Kidney epithelial cell (primary cell): ENCODE measurements around the gene CDON. TPM values are rescaled to one million over a fixed set of nuclear protein-coding genes. Genes with fewer than 3 reads are reported as not detected.
A peak's percentile ranks its signal among the peaks of the same experiment; 100 is the strongest.

Source experiments
- DNase-seq: peaks from one replicate; pipeline ENCODE4 v3.0.0-alpha.2; 2010; ENCODE audit warnings: low read depth
- H3K27me3 ChIP-seq: 2 replicates; pipeline ENCODE4 v1.6.0; 2011; ENCODE audit warnings: low read length; ENCODE audit not compliant: control insufficient read depth, insufficient read depth
- H3K36me3 ChIP-seq: 2 replicates; pipeline ENCODE4 v1.5.1; 2011; ENCODE audit warnings: low read length; ENCODE audit not compliant: control insufficient read depth, insufficient read depth
- H3K4me3 ChIP-seq: 2 replicates; pipeline ENCODE4 v1.5.1; 2011; ENCODE audit warnings: low read depth, mild to moderate bottlenecking, control low read depth, low read length
- CTCF ChIP-seq: IDR thresholded peaks from 2 replicates; pipeline ENCODE4 v1.5.1; 2011; ENCODE audit warnings: mild to moderate bottlenecking, moderate library complexity, low read length, control low read depth, inconsistent platforms; ENCODE audit not compliant: insufficient read depth, poor library complexity, severe bottlenecking
- total RNA-seq: library from RNA; depleted of rRNA; stranded (reverse); fragments of >200 nt; gene quantifications from 2 replicates; pipeline ENCODE4 v1.2.3, GENCODE V29; 2015

The CDON gene
- total RNA-seq, 1 donor from 2014 or later: 10.4 TPM

- TF ChIP-seq CTCF: no peak
- Histone ChIP-seq H3K36me3 (no peaks in the 10 kb centered on the region), H3K27me3 (no peaks in the 10 kb centered on the region), H3K4me3 (no peak overlapping the region)
- DNase-seq: no peak
Measured at GRCh38 chr11:126012852-126013251, 49.8 kb downstream of the CDON start.

- no peak for TF ChIP-seq CTCF
- no peaks in the 10 kb centered on the region for H3K36me3 ChIP-seq
- H3K4me3 ChIP-seq: no peak overlapping the region
- no peaks in the 10 kb centered on the region for H3K27me3 ChIP-seq
- no peak for DNase-seq
Measured at GRCh38 chr11:126011754-126012153, 50.9 kb downstream of the CDON start.

GRCh38 chr11:126011265-126011664 lies 51.4 kb downstream of the CDON start:
- TF ChIP-seq CTCF: no peak
- Histone ChIP-seq H3K4me3 (no peak overlapping the region), H3K36me3 (no peaks in the 10 kb centered on the region), H3K27me3 (no peaks in the 10 kb centered on the region)
- no peak for DNase-seq

- DNase-seq: no peak
- no peaks in the 10 kb centered on the region for H3K27me3 ChIP-seq
Measured at GRCh38 chr11:126008956-126009355, 53.7 kb downstream of the CDON start.

GRCh38 chr11:126007238-126007637 lies 55.4 kb downstream of the CDON start:
- Histone ChIP-seq H3K36me3 (no peaks in the 10 kb centered on the region), H3K4me3 (no peak overlapping the region), H3K27me3 (no peaks in the 10 kb centered on the region)
- TF ChIP-seq CTCF: no peak
- peak; percentile 51 for DNase-seq

More at GRCh38 chr11:126008956-126009355, 53.7 kb downstream of the CDON start:
- Histone ChIP-seq H3K36me3 (no peaks in the 10 kb centered on the region), H3K4me3 (no peak overlapping the region)
- TF ChIP-seq CTCF: no peak

GRCh38 chr11:126006068-126006467 lies 56.6 kb downstream of the CDON start:
- Histone ChIP-seq H3K4me3 (no peak overlapping the region), H3K36me3 (no peaks in the 10 kb centered on the region), H3K27me3 (no peaks in the 10 kb centered on the region)
- no peak for DNase-seq
- no peak for TF ChIP-seq CTCF
